ENCODE data around the gene SFXN3.

SFXN3 gene

GRCh38 chr10:101007099-101007711, 23.8 kb upstream of the SFXN3 start:
- Histone ChIP-seq H3K27me3 (replicated peaks; ENCODE audit: insufficient read depth, low read length) (no peaks in the 10 kb centered on the region), H3K9ac (ENCODE audit: low read length) (no peak overlapping the region), H3K9me3 (replicated peaks; ENCODE audit: insufficient read depth, low read length) (no peaks in the 10 kb centered on the region), H3K36me3 (replicated peaks; ENCODE audit: insufficient read depth, low read length) (no peaks in the 10 kb centered on the region), H3K27ac (ENCODE audit: low read length) (no peak overlapping the region), H3K4me1 (ENCODE audit: low read length) (no peaks in the 10 kb centered on the region), H3K79me2 (ENCODE audit: low read length) (no peaks in the 10 kb centered on the region), H3K9me2 (replicated peaks; ENCODE audit: insufficient read depth, low read length) (no peaks in the 10 kb centered on the region), H3K4me3 (ENCODE audit: low read length) (no peak overlapping the region), H2AFZ (ENCODE audit: low read length) (no peak overlapping the region), H3F3A (ENCODE audit: insufficient read depth, low read length) (no peaks in the 10 kb centered on the region), H4K20me1 (ENCODE audit: insufficient read depth, low read length) (no peaks in the 10 kb centered on the region), H3K4me2 (ENCODE audit: low read depth, low read length) (no peak overlapping the region)
- TF ChIP-seq EZH2phosphoT487 (IDR thresholded peaks at IDR 0.05; ENCODE audit: low read length) (no peak), EZH2 (optimal IDR thresholded peaks at IDR 0.05; ENCODE audit: low read depth, low read length) (no peak)
- TF ChIP-seq, protein P1, sequence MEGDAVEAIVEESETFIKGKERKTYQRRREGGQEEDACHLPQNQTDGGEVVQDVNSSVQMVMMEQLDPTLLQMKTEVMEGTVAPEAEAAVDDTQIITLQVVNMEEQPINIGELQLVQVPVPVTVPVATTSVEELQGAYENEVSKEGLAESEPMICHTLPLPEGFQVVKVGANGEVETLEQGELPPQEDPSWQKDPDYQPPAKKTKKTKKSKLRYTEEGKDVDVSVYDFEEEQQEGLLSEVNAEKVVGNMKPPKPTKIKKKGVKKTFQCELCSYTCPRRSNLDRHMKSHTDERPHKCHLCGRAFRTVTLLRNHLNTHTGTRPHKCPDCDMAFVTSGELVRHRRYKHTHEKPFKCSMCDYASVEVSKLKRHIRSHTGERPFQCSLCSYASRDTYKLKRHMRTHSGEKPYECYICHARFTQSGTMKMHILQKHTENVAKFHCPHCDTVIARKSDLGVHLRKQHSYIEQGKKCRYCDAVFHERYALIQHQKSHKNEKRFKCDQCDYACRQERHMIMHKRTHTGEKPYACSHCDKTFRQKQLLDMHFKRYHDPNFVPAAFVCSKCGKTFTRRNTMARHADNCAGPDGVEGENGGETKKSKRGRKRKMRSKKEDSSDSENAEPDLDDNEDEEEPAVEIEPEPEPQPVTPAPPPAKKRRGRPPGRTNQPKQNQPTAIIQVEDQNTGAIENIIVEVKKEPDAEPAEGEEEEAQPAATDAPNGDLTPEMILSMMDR (IDR thresholded peaks at IDR 0.05; ENCODE audit: low read length) = no peak
- no peak for DNase-seq

GRCh38 chr10:101007915-101008822, 22.9 kb upstream of the SFXN3 start:
- Histone ChIP-seq H3K4me2 (ENCODE audit: low read depth, low read length) (no peak overlapping the region), H3F3A (ENCODE audit: insufficient read depth, low read length) (no peaks in the 10 kb centered on the region), H3K4me3 (ENCODE audit: low read length) (no peak overlapping the region), H3K9me3 (replicated peaks; ENCODE audit: insufficient read depth, low read length) (no peaks in the 10 kb centered on the region), H4K20me1 (ENCODE audit: insufficient read depth, low read length) (no peaks in the 10 kb centered on the region), H2AFZ (ENCODE audit: low read length) (no peak overlapping the region), H3K36me3 (replicated peaks; ENCODE audit: insufficient read depth, low read length) (no peaks in the 10 kb centered on the region), H3K27ac (ENCODE audit: low read length) (no peak overlapping the region), H3K9ac (ENCODE audit: low read length) (no peak overlapping the region), H3K79me2 (ENCODE audit: low read length) (no peaks in the 10 kb centered on the region), H3K9me2 (replicated peaks; ENCODE audit: insufficient read depth, low read length) (no peaks in the 10 kb centered on the region), H3K4me1 (ENCODE audit: low read length) (peaks cover 3% of the 10 kb centered on the region; the same call in 1 of the 2 replicates), H3K27me3 (replicated peaks; ENCODE audit: insufficient read depth, low read length) (no peaks in the 10 kb centered on the region)
- TF ChIP-seq, protein P1 (IDR thresholded peaks at IDR 0.05; ENCODE audit: low read length) = no peak
- TF ChIP-seq EZH2 (optimal IDR thresholded peaks at IDR 0.05; ENCODE audit: low read depth, low read length) = no peak
- no peak for TF ChIP-seq EZH2phosphoT487 (IDR thresholded peaks at IDR 0.05; ENCODE audit: low read length)
- no peak for DNase-seq

GRCh38 chr10:101008823-101009423, 22.1 kb upstream of the SFXN3 start:
- Histone ChIP-seq H3K4me2 (ENCODE audit: low read depth, low read length) (no peak overlapping the region), H3F3A (ENCODE audit: insufficient read depth, low read length) (no peaks in the 10 kb centered on the region), H3K4me1 (ENCODE audit: low read length) (peaks cover 7% of the 10 kb centered on the region; the same call in 1 of the 2 replicates), H3K9me2 (replicated peaks; ENCODE audit: insufficient read depth, low read length) (no peaks in the 10 kb centered on the region), H4K20me1 (ENCODE audit: insufficient read depth, low read length) (no peaks in the 10 kb centered on the region), H3K9me3 (replicated peaks; ENCODE audit: insufficient read depth, low read length) (no peaks in the 10 kb centered on the region), H3K79me2 (ENCODE audit: low read length) (no peaks in the 10 kb centered on the region), H2AFZ (ENCODE audit: low read length) (no peak overlapping the region), H3K27me3 (replicated peaks; ENCODE audit: insufficient read depth, low read length) (no peaks in the 10 kb centered on the region), H3K27ac (ENCODE audit: low read length) (no peak overlapping the region), H3K9ac (ENCODE audit: low read length) (no peak overlapping the region), H3K36me3 (replicated peaks; ENCODE audit: insufficient read depth, low read length) (no peaks in the 10 kb centered on the region), H3K4me3 (ENCODE audit: low read length) (no peak overlapping the region)
- no peak for TF ChIP-seq EZH2 (optimal IDR thresholded peaks at IDR 0.05; ENCODE audit: low read depth, low read length)
- peak; percentile 0 for DNase-seq
